HepG2 (cell line): ENCODE measurements around the gene AGK. TPM values are rescaled to one million over a fixed set of nuclear protein-coding genes. Genes with fewer than 3 reads are reported as not detected.

Source experiments
- ATAC-seq: fragments of 200-7000 bp; cut with Tn5 transposase; 3 replicates; pipeline ENCODE4 v1.9.1; 2020; ENCODE audit warnings: mild to moderate bottlenecking, moderate library complexity
- BruUV-seq: library from RNA; stranded (reverse); fragments of 400-500 nt; replicated peaks from 2 replicates; lab custom pipeline; 2021; lab: Mats Ljungman, UMichigan
- CTCF ChIA-PET: fragments of 300-600 bp; formaldehyde crosslinking; extraction: SDS; loops from one replicate; lab custom pipeline; 2021; ENCODE audit warnings: low total read pairs, inconsistent platforms, low intra/inter-chr PET ratio; lab: Yijun Ruan, JAX
- POLR2A ChIA-PET: fragments of 350-600 bp; sonication (Branson Sonifier 250); formaldehyde crosslinking; loops from one replicate; lab custom pipeline; 2020; ENCODE audit warnings: antibody characterized with exemption, inconsistent platforms; lab: Yijun Ruan, JAX
- DNase-seq: peaks from one replicate; pipeline ENCODE4 v3.0.0-alpha.2; 2015; ENCODE audit warnings: low spot score
- FAIRE-seq: peaks from 3 replicates; lab custom pipeline; 2011; peaks lifted over from hg19 to GRCh38; lab: Jason Lieb, UNC
- H2AFZ ChIP-seq: one replicate; pipeline ENCODE4 v1.6.1; 2011; ENCODE audit warnings: low read length, inconsistent platforms
- H3K27ac ChIP-seq: fragments of 300-600 bp; 3 replicates; pipeline ENCODE4 v1.8.0; 2011; ENCODE audit warnings: mixed run types, mild to moderate bottlenecking, mixed read lengths, low read length, inconsistent platforms; ENCODE audit not compliant: insufficient read depth; ENCODE audit errors: extremely low read length
- H3K27me3 ChIP-seq, 2 experiments: fragments of 200-600 bp in 1 of 2; 2 replicates in 1 of 2; 3 replicates in 1 of 2; pipeline versions ENCODE4 v1.6.0 to v1.8.0; 2011; ENCODE audit warnings: low read length in 2 of 2, mild to moderate bottlenecking in 2 of 2, moderate library complexity in 2 of 2, inconsistent platforms in 1 of 2; ENCODE audit not compliant: insufficient read depth in 2 of 2, control insufficient read depth in 1 of 2
- H3K36me3 ChIP-seq, 2 experiments: fragments of 200-600 bp in 1 of 2; replicated peaks in 1 of 2; 2 replicates in 1 of 2; 3 replicates in 1 of 2; pipeline versions ENCODE4 v1.5.1 to v1.8.0; 2011; ENCODE audit warnings: low read length in 2 of 2, inconsistent platforms in 1 of 2; ENCODE audit not compliant: insufficient read depth in 2 of 2, control insufficient read depth in 1 of 2
- H3K4me1 ChIP-seq: 2 replicates; pipeline ENCODE4 v1.5.1; 2012; ENCODE audit warnings: low read length, inconsistent platforms; ENCODE audit not compliant: insufficient read depth
- H3K4me2 ChIP-seq: 2 replicates; pipeline ENCODE4 v1.6.0; 2011; ENCODE audit warnings: low read depth, low read length, inconsistent platforms
- H3K4me3 ChIP-seq, 3 experiments: fragments of 200-600 bp in 1 of 3; sonication (generic), shearing (Covaris generic) in 1 of 3; replicated peaks in 1 of 3; 2 replicates each; pipeline ENCODE4 v1.5.1; 2011 to 2016; ENCODE audit warnings: low read length in 3 of 3, inconsistent platforms in 2 of 3, low read depth in 2 of 3, mild to moderate bottlenecking in 2 of 3, control low read depth in 1 of 3, mixed read lengths in 1 of 3; ENCODE audit not compliant: insufficient read depth in 1 of 3
- H3K79me2 ChIP-seq: one replicate; pipeline ENCODE4 v1.6.1; 2011; ENCODE audit warnings: low read length, inconsistent platforms; ENCODE audit not compliant: insufficient read depth
- H3K9ac ChIP-seq: 2 replicates; pipeline ENCODE4 v1.6.0; 2011; ENCODE audit warnings: mild to moderate bottlenecking, low read depth, low read length, inconsistent platforms; ENCODE audit not compliant: insufficient read depth
- H3K9me3 ChIP-seq: 2 replicates; pipeline ENCODE4 v1.5.1; 2012; ENCODE audit warnings: mild to moderate bottlenecking, low read length
- H4K20me1 ChIP-seq: 2 replicates; pipeline ENCODE4 v1.6.0; 2011; ENCODE audit warnings: inconsistent platforms, mild to moderate bottlenecking, low read length, moderate library complexity; ENCODE audit not compliant: insufficient read depth
- CEBPZ ChIP-seq: IDR thresholded peaks from 2 replicates; pipeline ENCODE4 v1.6.1; 2012; ENCODE audit warnings: low read length, improper control_type of control experiment
- MNT ChIP-seq: fragments of 450-650 bp; IDR thresholded peaks from 2 replicates; pipeline ENCODE4 v1.6.1; 2016
- NONO ChIP-seq, 2 experiments: fragments of 450-650 bp in 1 of 2; sonication (generic) in 1 of 2; formaldehyde crosslinking in 1 of 2; IDR thresholded peaks in 1 of 2; conservative IDR thresholded peaks in 1 of 2; 2 replicates each; pipeline versions ENCODE4 v1.6.1 to v1.8.0; 2017 to 2022; ENCODE audit warnings: mild to moderate bottlenecking in 1 of 2, missing genetic modification reagents in 1 of 2, moderate library complexity in 1 of 2
- SKIL ChIP-seq: sonication (generic); formaldehyde crosslinking; IDR thresholded peaks from 2 replicates; pipeline ENCODE4 v1.8.0; 2022; ENCODE audit warnings: missing genetic modification reagents, mild to moderate bottlenecking, moderate library complexity, borderline replicate concordance
- TGIF2 ChIP-seq: IDR thresholded peaks from 2 replicates; pipeline ENCODE4 v1.6.1; 2016; ENCODE audit warnings: control low read depth, missing compliant biosample characterization
- WGBS: methylation state at CpG from one replicate; pipeline ENCODE4 v1.1.6; 2017; ENCODE audit warnings: low lambda C conversion rate; 5-methylcytosine and 5-hydroxymethylcytosine counted together
- in situ Hi-C: cut with HindIII; loops from 2 replicates; pipeline ENCODE4 v1.10.0; 2017; ENCODE audit warnings: low pct_unique_long_range_greater_than_20kb; ENCODE audit not compliant: extremely low pct_ligation_motif_present
- intact Hi-C: fragments of 100-400 bp; cut with micrococcal nuclease; formaldehyde crosslinking; loops from one replicate; pipeline ENCODE4 v1.10.0; 2022; ENCODE audit not compliant: unreplicated experiment
- polyA plus RNA-seq, 8 experiments: library from polyadenylated mRNA; depleted of rRNA in 3 of 8; stranded (reverse) in 7 of 8; unstranded in 1 of 8; fragments of >200 nt; fragmentation: Illumina TruSeq in 4 of 8; extraction: Trizol in 4 of 8; gene quantifications; 2 replicates each; pipeline versions ENCODE4 v1.2.1 to v1.2.3, GENCODE V29; 2011 to 2016; ENCODE audit warnings: low read depth in 4 of 8, missing spikeins in 1 of 8, mixed read lengths in 1 of 8; ENCODE audit not compliant: insufficient read depth in 1 of 8
- total RNA-seq, 5 experiments: library from RNA; depleted of rRNA; stranded (reverse); fragments of >200 nt; fragmentation: Illumina TruSeq; extraction: Trizol; gene quantifications; 2 replicates each; pipeline ENCODE4 v1.2.3, GENCODE V29; 2016; ENCODE audit warnings: low read depth in 1 of 5

The AGK gene
- total and polyA plus RNA-seq, 2 of the 13 experiments (the other 11 are each of a cell fraction or from before 2014, with no cell fraction given), result 23.7 to 30.1 TPM

GRCh38 chr7:141519623-141520022 is 31.6 kb upstream of the AGK start:
- Histone ChIP-seq H4K20me1 (no peaks in the 10 kb centered on the region), H3K9ac (no peak overlapping the region), H3K79me2 (no peaks in the 10 kb centered on the region), H3K4me2 (no peak overlapping the region), H3K4me1 (no peaks in the 10 kb centered on the region), H3K36me3 (no peaks in the 10 kb centered on the region), H2AFZ (no peak overlapping the region), H3K9me3 (no peaks in the 10 kb centered on the region), H3K4me3 (no peak overlapping the region), H3K27me3 (peaks cover 1 to 49% of the 10 kb centered on the region in 2 experiments; a peak in 4 of 5 replicates), H3K27ac (no peak overlapping the region)
- 37% methylated on average over 4 of the region's 4 CpGs for WGBS
- ATAC-seq (no peak), DNase-seq (no peak), FAIRE-seq (no peak)
- intact Hi-C loops (no loop called here), in situ Hi-C loops (no loop called here)
- TF ChIP-seq MNT (peak; percentile 89), NONO (IDR thresholded peaks at IDR 0.05) (no peak), NONO (CRISPR knock-in tag; conservative IDR thresholded peaks at IDR 0.05) (no peak)
- ChIA-PET POLR2A (no interaction called here), CTCF (no interaction called here)
- no TSS peak for BruUV-seq

GRCh38 chr7:141522657-141523342 is 28.4 kb upstream of the AGK start:
- no peak for TF ChIP-seq SKIL (CRISPR knock-in tag)
- no peak for TF ChIP-seq CEBPZ
- no peak for TF ChIP-seq TGIF2 (CRISPR knock-in tag)
- no TSS peak for BruUV-seq
- peaks cover 1 to 46% of the 10 kb centered on the region in 2 experiments; a peak in 3 of 5 replicates for H3K27me3 ChIP-seq
- no peaks in the 10 kb centered on the region for H3K4me1 ChIP-seq
- intact Hi-C loops (no loop called here), in situ Hi-C loops (no loop called here)
- 3% methylated on average over 3 of the region's 3 CpGs for WGBS
- no peak overlapping the region for H3K27ac ChIP-seq
- no peak overlapping the region for H3K9ac ChIP-seq
- no peak overlapping the region for H3K4me3 ChIP-seq
- no peak overlapping the region for H3K4me2 ChIP-seq
- ChIA-PET CTCF (no interaction called here), POLR2A (no interaction called here)
- no peaks in the 10 kb centered on the region for H3K36me3 ChIP-seq
- H4K20me1 ChIP-seq, result no peaks in the 10 kb centered on the region
- FAIRE-seq, result no peak
- no peak for ATAC-seq
- H3K9me3 ChIP-seq, result no peaks in the 10 kb centered on the region
- no peak for DNase-seq
- no peaks in the 10 kb centered on the region for H3K79me2 ChIP-seq
- no peak overlapping the region for H2AFZ ChIP-seq
